GM18870 (cell line): ENCODE results near the gene PTRH1.

ENCODE experiments used
- ATAC-seq: cut with Tn5 transposase; IDR thresholded peaks from one replicate; pipeline ENCODE4 v1.9.1; 2021; ENCODE audit warnings: moderate library complexity; ENCODE audit not compliant: unreplicated experiment

PTRH1 gene

DNA sequence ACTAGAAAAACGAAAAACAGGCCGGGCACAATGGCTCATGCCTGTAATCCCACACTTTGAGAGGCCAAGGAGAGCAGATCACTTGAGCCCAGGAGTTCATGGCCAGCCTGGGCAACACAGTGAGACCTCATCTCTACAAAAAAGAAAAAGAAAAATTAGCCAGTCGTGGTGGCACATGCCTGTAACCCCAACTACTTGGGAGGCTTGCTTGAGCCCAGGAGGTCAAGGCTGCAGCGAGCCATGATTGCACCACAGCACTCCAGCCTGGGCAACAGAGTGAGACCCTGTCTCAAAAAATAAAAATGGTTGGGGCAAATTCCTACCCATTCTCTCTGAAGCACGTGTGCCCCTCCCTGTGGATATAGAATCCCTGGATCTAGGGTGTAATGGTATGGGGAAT lies 17.1 kb downstream of the PTRH1 start:
- no peak for ATAC-seq

DNA sequence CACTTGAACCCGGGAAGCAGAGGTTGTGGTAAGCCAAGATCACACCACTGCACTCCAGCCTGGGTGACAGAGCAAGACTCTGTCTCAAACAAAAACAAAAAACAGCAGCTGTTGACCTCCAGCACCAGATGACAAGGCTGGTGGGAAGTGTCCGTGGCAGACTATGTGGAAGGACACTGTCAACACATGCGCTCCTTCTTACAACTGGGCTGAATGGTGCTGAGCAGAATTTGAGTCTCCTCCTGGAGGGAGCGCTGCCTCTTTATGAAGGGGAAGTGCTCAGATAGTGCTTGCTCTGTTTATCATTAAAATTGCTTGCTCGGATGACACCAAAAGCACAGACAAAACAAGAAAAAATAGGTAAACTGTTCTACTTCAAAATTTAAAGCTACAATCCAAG lies 17.9 kb downstream of the PTRH1 start:
- no peak for ATAC-seq

DNA sequence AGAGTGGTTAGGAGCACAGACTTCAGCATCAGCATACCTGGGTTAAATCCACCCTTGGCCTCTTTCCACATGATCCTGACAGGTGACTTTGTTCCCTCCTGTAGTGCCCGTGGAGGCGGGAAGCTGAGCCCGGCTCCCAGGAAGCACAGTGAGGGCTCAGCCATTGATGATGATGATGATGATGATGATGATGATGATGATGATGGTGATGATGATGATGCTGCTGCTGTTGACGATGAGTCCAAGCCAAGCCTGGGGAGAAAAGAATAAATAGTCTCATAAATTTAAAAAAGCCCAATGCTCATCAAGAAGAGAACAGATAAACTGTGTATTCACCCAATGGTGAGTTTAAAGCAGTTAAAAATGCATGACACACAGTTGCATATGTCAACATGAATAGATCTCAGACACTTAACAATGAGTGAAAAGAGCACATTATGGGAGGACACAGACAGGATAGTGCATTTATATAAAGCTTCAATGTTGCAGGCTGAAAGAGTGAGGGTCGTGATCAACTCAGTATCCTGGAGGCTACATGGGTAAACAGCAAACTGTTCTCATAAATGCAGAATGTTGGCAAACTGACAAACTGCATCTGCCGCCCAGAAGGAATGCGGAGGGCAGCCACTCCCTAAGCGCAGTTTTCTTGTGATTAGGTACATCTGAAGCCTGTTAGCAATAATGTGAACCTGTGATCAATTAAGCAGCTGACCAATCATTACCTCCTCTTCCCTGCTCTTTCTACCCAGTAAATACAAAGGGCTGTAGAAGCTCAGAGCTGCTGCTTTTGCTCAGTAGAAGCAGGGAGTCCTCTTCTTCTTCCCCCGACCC lies 20.4 kb downstream of the PTRH1 start:
- no peak for ATAC-seq

DNA sequence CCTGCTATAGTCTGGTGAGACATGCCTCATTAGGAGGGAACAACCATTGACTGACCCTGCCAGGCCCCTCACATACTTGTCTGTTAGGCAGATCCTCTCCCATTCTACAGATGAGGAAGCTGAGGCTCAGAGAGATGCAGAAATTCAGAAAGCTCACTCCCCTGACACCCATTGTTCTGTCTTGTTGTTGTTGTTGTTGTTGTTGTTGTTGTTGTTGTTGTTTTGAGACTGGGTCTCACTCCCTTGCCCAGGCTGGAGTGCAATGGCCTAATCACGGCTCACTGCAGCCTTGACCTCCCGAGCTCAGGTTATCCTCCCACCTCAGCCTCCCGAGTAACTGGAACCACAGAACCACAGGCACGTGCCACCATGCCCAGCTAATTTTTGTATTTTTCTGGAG lies 21.8 kb downstream of the PTRH1 start:
- ATAC-seq = no peak

DNA sequence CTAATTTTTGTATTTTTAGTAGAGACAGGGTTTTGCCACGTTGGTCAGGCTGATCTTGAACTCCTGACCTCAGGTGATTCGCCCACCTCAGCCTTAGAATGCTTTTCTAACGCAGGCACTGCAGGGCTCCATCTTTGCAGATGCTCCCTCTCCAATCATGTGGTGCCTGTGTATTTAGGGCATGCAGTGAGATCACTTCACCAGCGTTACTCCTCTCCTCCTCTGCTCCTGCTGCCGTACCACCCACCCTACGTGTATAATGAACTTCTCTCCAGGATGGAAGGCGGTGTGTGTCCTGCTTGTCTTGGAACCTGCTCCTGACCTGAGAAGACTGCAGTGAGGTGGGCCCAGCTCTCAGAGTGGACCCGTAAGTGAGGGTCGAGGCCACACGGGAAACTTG lies 22.3 kb downstream of the PTRH1 start:
- ATAC-seq = no peak

DNA sequence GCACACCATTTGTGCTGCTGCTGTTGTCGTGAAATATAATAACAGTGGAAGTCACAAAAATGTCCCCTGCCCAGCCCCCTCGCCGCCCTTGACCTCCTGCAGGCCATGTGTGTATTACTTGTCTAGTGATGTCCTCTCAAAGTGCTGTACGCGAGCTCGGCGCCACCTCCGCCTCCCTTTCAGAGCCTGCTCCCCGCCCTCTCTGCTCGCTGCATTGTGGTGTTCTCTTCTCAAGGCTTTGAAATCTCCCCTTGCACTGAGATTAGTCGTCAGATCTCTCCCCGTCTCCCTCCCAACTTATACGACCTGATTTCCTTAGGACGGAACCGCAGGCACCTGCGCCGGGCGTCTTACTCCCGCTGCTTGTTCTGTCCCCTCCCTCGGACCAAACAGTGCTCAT lies 23.4 kb downstream of the PTRH1 start:
- ATAC-seq = no peak

DNA sequence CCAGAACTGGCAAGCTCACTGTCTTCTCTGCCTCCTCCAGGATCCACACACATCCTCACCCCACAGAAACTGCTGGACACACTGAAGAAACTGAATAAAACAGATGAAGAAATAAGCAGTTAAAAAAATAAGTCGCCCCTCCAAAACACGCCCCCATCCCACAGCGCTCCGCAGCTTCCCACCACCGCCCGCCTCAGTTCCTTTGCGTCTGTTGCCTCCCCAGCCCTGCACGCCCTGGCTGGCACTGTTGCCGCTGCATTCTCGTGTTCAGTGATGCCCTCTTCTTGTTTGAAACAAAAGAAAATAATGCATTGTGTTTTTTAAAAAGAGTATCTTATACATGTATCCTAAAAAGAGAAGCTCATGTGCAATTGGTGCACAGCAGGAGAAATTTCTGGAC lies 24.7 kb downstream of the PTRH1 start:
- ATAC-seq = no peak

DNA sequence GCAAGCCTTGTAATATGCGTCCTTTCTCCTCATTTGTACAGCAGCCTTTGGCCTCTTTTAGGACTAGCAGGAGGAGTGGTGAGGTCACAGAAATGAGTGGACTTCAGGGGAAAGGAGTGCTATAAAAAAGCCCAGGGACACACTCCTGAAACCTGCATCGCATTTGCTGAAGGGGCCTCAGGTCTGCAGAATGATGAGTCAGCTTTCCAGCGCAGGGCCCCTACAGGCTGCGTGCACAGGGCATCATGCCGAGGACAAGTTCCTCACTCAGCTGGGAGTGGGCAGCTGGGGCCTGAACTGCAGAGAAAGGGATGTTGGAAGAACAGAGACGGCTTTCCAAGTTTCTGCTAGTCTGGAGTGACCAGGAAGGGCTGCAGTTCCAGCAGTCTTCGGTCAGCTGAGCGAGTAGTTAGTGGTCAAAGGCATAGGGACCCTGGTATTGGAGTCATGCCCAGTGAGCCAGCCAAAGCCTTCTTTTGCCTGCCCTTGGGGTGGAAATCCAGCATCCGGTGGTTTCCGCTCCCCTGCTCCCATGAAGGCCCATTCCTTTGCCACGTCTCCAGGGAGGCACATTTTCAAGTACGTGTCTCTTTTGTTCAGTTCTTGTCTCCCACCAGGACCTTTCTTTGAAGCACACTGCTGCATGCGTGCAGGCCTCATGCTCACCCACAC lies 26.0 kb downstream of the PTRH1 start:
- ATAC-seq = no peak

DNA sequence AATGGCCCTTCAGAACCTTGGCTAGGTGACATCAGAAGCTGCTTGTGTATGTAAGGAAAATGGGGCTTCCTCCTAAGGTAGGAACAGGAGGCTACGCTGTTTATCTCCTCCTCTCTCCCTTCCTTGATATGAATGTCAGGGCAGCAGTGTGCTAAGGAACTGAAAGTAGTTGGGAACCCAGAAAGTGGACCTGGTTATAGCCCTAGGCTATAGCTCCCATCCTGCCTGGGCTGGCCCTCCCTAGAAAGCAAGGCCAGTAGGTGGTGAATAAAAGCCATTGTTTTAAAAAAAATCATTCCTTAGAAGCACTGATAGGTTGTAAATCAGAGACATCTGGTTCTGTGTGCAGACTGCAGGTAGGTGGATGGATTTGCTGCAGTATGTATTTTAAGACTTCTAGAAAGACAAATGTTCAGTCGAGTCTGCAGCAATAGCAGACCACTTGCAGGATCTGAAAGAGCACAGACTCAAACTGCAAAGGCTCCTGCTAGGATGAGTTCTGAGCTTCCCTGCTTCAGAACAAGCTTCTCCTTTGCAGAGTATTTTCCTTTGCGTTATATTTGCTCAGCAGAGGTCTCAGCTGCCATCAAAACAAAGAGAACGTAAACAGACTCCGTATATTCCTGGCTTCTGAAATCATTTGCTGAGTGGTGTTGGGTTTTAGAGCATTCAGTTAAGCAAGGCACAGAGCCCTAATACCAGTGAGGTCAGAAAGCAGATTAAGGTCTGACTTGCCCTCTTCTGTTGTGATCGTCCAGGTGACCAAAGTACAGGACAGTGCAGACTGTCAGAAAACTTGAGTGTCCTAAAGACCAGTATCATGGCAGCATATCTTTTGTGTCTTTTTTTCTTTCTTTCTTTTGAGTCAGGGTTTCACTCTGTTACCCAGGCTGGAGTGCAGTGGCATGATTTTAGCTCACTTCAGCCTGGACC lies 28.7 kb downstream of the PTRH1 start:
- ATAC-seq = no peak

DNA sequence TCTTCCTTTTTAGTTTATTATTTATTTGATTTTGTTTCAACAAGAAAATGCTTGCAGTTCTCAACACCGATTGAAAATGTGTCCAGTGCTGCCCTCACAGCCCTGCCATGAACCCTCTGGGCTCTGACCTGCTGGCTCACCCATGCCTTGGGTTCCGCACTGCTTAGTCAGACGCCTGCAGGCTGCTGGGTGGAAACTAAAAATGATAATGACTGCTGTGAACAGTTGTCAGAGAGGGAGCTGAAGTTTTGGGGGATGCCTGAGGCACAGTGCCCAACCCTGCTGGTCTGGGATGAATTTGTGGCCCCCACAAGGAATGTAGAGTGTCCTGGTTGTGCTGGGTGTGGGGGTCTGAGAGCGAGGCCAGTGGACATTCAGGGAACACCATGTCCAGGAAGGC lies 30.9 kb downstream of the PTRH1 start:
- no peak for ATAC-seq

DNA sequence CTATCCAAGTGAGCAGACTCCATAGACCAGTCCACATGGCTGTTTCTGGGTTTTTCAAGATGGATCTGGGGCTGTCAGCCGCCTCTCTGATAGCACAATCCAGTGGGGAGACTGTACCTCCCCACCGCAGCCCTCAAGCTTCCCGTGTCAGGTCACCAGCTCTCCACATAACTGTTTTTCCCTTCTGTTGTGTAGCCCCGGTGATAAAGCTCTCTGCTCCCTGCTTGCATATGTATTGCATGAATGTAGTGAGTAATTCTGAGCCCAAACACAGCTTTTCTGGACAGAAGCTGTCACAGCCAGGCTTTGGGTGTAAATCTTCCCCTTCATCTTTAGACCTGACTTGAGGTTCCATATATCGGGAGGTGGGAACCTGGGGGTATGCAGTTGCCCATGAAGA lies 31.7 kb downstream of the PTRH1 start:
- ATAC-seq = no peak

DNA sequence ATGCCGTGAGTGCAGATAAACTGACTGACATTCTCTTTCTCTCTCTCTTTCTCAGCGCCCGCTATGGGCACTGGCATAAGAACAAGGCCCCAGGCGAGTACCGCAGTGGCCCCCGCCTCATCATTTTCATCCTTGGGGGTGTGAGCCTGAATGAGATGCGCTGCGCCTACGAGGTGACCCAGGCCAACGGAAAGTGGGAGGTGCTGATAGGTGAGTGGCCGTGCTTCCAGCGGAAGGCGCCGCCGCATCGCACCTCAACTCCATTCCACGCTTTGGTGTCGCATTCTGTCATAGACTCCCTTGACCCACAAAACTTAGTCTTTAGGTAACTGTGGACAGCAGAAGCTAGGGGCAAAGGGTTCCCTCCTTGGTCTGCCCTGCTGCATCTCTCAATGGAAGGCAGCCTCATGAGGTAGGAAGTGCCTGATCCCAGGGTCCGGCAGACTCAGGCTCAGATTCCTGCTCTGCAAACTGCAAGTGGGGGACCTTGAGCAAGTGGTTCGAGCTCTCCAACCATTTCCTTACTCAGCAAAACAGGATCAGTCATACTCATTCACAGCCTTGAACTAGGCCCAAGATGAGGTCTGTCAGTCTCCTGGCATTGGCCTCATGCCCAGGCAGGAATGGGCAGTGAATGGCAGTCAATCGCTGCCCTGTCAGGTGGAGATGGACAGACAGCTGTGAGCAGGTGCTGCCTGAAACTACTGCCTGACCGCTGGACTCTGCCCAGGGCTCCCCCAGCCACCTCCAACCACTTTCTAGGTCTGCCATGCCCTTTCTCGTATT lies 32.9 kb downstream of the PTRH1 start:
- no peak for ATAC-seq

DNA sequence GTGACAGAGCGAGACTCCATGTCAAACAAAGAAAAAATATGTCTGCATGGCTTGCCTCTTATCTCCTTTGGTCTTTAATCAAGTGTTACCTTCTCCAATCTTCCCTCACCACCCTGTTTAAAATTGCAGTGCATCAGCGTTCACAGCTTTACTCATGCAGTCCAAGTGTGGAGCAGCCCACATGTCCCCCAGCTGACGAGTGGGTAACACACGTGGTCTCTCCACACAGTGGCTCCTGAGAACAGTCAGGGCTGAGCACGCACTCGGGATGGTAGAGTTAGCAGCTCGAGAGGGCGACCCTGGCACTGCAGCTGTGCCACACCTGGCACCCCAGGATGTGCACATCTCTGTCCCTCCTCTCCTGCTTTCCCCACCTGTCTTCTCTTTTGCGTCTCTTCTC lies 34.6 kb downstream of the PTRH1 start:
- no peak for ATAC-seq

DNA sequence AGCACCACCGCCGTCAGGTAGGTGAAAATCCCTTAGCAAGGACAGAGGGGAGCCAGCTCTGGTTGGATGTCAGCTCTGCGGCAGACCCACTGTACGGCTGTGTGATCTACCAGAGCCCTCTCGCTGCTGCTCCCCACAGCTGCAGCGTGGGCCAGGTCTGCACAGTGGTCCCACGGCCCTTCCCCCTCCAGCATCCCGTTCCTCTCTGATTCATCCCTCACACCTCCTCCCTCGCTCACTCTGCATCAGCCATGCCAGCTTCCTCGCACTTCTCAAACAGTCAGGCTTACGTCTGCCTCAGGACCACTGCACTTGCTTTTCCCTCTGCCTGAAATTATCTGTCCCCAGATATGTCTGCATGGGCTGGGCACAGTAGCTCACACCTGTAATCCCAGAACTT lies 35.2 kb downstream of the PTRH1 start:
- ATAC-seq = no peak

DNA sequence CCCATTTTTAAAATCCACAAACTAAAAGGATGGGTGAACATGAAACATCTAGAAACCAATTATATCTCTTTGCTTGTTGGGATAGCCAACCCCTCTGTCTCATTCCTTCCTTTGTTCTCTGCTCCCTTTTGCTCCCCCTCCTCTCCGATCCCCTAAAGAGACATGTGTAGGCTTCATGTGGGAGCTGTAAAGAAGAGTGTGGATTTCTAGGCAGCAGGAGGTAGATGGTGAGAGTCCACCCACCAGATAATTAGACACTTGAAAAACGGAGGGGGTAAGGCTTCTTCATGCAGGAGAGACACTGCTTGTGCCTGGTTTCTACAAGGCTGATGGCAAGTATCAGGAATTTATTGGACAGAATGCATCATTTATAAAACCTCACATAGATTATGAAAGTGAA lies 36.0 kb downstream of the PTRH1 start:
- ATAC-seq = no peak

DNA sequence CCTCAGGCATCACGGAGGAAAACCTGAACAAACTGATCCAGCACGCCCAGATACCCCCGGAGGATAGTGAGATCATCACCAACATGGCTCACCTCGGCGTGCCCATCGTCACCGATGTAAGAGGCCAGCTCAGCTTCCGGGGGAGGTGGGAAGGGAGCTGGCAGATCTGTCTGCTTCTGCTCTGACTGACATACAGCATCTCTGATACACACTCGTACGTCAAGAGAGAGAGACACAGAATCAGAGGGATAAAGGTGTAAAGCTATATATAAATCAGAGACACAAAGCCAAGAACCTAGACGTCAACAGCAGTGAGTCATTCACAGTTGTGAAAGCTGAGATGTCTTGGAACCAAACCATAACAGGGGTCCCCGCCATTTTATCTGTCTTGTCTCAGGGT lies 38.8 kb downstream of the PTRH1 start:
- ATAC-seq = no peak

DNA sequence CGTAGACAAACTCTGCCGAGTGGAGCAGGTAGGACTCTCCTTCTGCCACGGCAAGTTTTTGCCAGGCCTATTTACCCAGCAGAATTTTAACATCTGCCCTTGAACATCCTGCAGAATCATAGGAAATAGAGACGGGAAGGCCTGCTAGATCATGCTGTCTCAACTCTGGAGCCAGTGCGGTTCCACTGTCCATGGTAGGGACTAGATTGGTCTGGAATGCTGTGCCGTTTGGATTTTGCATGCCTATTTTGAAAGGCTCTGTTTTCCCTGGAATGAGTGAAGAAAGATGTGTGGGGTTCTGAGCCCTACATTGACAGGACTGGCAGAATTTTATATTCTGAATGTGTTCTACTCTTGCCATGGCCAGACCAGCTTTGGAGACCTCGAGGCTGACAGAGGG lies 42.2 kb downstream of the PTRH1 start:
- ATAC-seq = no peak

DNA sequence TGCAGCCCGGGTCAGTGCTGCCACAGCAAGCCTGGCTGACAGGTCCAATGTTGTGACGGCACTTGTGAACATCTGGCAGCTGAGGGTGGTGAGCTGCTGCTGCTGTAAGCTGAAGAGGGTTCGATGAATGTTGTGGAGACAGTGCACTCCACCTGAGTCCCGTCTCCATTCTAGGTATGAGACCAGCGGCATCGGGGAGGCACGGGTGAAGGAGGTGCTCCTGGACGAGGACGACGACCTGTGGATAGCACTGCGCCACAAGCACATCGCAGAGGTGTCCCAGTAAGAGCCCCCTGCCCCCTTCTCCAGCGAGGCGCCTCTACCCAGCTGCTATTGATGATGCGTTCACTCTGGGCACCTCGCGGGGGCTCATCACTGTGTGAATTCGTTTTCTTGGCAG lies 47.6 kb downstream of the PTRH1 start:
- no peak for ATAC-seq

DNA sequence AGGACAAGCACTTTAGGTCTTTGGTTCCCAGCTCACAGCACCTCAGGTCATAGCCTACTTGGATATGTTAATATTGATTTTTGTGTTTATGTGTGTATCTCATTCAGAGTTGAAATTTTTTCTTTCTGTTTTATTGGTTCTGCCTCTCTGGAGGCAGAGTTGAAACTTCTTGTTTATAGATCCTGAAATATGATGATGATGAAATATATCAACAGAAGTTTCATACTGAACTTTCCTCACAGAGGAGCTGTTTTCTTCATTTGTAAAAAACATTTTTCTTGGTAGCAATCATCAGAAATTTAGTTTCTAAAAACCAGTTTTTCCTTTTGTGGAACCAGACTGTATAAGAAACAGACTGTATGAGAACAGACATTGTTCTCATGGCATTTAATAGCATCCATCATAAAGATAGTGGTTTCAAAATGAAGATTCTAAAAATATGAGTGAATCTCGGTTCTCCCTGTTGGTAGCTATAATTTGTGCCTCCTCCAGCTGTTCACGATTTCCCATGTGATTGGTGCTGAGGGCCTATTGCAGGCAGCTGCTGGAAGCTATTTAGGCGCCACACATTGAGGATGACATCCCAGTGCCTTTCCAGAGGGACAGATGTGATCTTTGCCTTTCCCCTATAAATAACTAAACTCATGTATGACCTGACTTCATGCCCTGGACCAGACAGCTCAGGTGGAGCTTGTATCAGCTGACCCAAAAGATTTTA lies 48.2 kb downstream of the PTRH1 start:
- ATAC-seq = no peak
